K562 (cell line): ENCODE measurements around the gene MBP. TPM values are rescaled to one million over a fixed set of nuclear protein-coding genes. Genes with fewer than 3 reads are reported as not detected.

Experiments used
- ATAC-seq: fragments of 200-7000 bp; cut with Tn5 transposase; 3 replicates; pipeline ENCODE4 v1.9.1; 2020; ENCODE audit warnings: moderate library complexity
- BruUV-seq: library from RNA; stranded (reverse); fragments of 400-500 nt; replicated peaks from 2 replicates; lab custom pipeline; 2021; lab: Mats Ljungman, UMichigan
- CTCF ChIA-PET: fragments of 300-600 bp; formaldehyde crosslinking; extraction: SDS; loops from one replicate; lab custom pipeline; 2021; ENCODE audit warnings: low intra/inter-chr PET ratio; lab: Yijun Ruan, JAX
- POLR2A ChIA-PET: fragments of 300-600, 350-650 bp; sonication (Branson Sonifier 250); formaldehyde crosslinking; extraction: SDS; loops from one replicate; lab custom pipeline; 2021; ENCODE audit warnings: antibody characterized with exemption, inconsistent platforms; lab: Yijun Ruan, JAX
- DNase-seq, 4 experiments: peaks; one replicate each; pipeline versions ENCODE4 v3.0.0 to v3.0.0-alpha.2; 2011 to 2018; ENCODE audit warnings: low spot score in 3 of 4, mixed read lengths in 3 of 4; ENCODE audit errors: extremely low read depth in 1 of 4
- FAIRE-seq: peaks from 2 replicates; lab custom pipeline; 2011; peaks lifted over from hg19 to GRCh38; lab: Jason Lieb, UNC
- H2AFZ ChIP-seq: 2 replicates; pipeline ENCODE4 v1.6.0; 2011; ENCODE audit warnings: low read depth, low read length, control low read depth, inconsistent platforms
- H3K27ac ChIP-seq: fragments of 200-600 bp; 3 replicates; pipeline ENCODE4 v1.8.0; 2011; ENCODE audit warnings: low read depth, mild to moderate bottlenecking, control low read depth, inconsistent platforms, low read length, moderate library complexity, mixed read lengths; ENCODE audit errors: extremely low read depth
- H3K27me3 ChIP-seq, 2 experiments: fragments of 300-600 bp in 1 of 2; 2 replicates in 1 of 2; 3 replicates in 1 of 2; pipeline versions ENCODE4 v1.6.0 to v1.8.0; 2011; ENCODE audit warnings: inconsistent platforms in 2 of 2, low read length in 2 of 2, mild to moderate bottlenecking in 1 of 2, mixed read lengths in 1 of 2, moderate library complexity in 1 of 2; ENCODE audit not compliant: control insufficient read depth in 2 of 2, insufficient read depth in 2 of 2
- H3K36me3 ChIP-seq: fragments of 300-600 bp; 3 replicates; pipeline ENCODE4 v1.8.0; 2011; ENCODE audit warnings: mild to moderate bottlenecking, low read length, inconsistent platforms; ENCODE audit not compliant: control insufficient read depth, insufficient read depth
- H3K4me1 ChIP-seq, 2 experiments: fragments of 200-600 bp in 1 of 2; replicated peaks in 1 of 2; 2 replicates in 1 of 2; 3 replicates in 1 of 2; pipeline versions ENCODE4 v1.5.1 to v1.8.0; 2011; ENCODE audit warnings: inconsistent platforms in 2 of 2, low read length in 2 of 2, mild to moderate bottlenecking in 1 of 2, mixed read lengths in 1 of 2, moderate library complexity in 1 of 2; ENCODE audit not compliant: control insufficient read depth in 2 of 2, insufficient read depth in 2 of 2
- H3K4me2 ChIP-seq: 2 replicates; pipeline ENCODE4 v1.6.1; 2011; ENCODE audit warnings: low read length, control low read depth, inconsistent platforms, mixed read lengths; ENCODE audit not compliant: insufficient read depth
- H3K4me3 ChIP-seq: fragments of 200-600 bp; sonication (generic), shearing (Covaris generic); 2 replicates; pipeline ENCODE4 v1.5.1; 2016; ENCODE audit warnings: control low read depth, inconsistent platforms
- H3K79me2 ChIP-seq: fragments of 200-600 bp; 3 replicates; pipeline ENCODE4 v1.8.0; 2011; ENCODE audit warnings: low read length, inconsistent platforms; ENCODE audit not compliant: control insufficient read depth, insufficient read depth
- H3K9ac ChIP-seq, 2 experiments: 2 replicates each; pipeline versions ENCODE4 v1.6.0 to v1.6.1; 2011; ENCODE audit warnings: low read depth in 2 of 2, low read length in 2 of 2, control low read depth in 1 of 2, inconsistent platforms in 1 of 2, mild to moderate bottlenecking in 1 of 2, mixed read lengths in 1 of 2; ENCODE audit not compliant: insufficient read depth in 1 of 2
- H3K9me1 ChIP-seq: one replicate; pipeline ENCODE4 v1.6.0; 2011; ENCODE audit warnings: inconsistent platforms, mild to moderate bottlenecking, low read length, moderate library complexity; ENCODE audit not compliant: control insufficient read depth, insufficient read depth
- H3K9me3 ChIP-seq: replicated peaks from 2 replicates; pipeline ENCODE4 v1.5.1; 2011; ENCODE audit warnings: low read depth, low read length, inconsistent platforms; ENCODE audit not compliant: control insufficient read depth, insufficient read depth
- H4K20me1 ChIP-seq: replicated peaks from 2 replicates; pipeline ENCODE4 v1.6.1; 2011; ENCODE audit warnings: low read length, inconsistent platforms, mixed read lengths; ENCODE audit not compliant: control insufficient read depth, insufficient read depth
- BRF1 ChIP-seq: IDR thresholded peaks from 3 replicates; pipeline ENCODE4 v1.6.1; 2011; ENCODE audit warnings: borderline replicate concordance, mild to moderate bottlenecking; ENCODE audit not compliant: insufficient read length; ENCODE audit errors: extremely low read depth
- CBFA2T2 ChIP-seq: fragments of 450-650 bp; conservative IDR thresholded peaks from 2 replicates; pipeline ENCODE4 v1.6.1; 2017; ENCODE audit warnings: mild to moderate bottlenecking
- CBFB ChIP-seq: sonication (generic); formaldehyde crosslinking; IDR thresholded peaks from 2 replicates; pipeline ENCODE4 v1.4.0; 2020; ENCODE audit warnings: mild to moderate bottlenecking, missing genetic modification reagents
- NFE2L1 ChIP-seq: fragments of 450-650 bp; IDR thresholded peaks from 2 replicates; pipeline ENCODE4 v1.6.1; 2016; ENCODE audit warnings: missing genetic modification characterization, low read depth, mild to moderate bottlenecking, missing compliant biosample characterization, moderate library complexity, borderline replicate concordance
- RBM34 ChIP-seq: fragments of 200-400 bp; formaldehyde crosslinking; IDR thresholded peaks from 2 replicates; pipeline ENCODE4 v1.6.1; 2018; ENCODE audit warnings: low read length, borderline replicate concordance; ENCODE audit not compliant: insufficient read depth
- TBP ChIP-seq: optimal IDR thresholded peaks from 2 replicates; pipeline ENCODE3; 2011; ENCODE audit warnings: low read depth, low read length, improper control_type of control experiment
- TEAD2 ChIP-seq: fragments of 450-650 bp; IDR thresholded peaks from 2 replicates; pipeline ENCODE4 v1.6.1; 2016; ENCODE audit warnings: missing genetic modification characterization, control low read depth, missing compliant biosample characterization
- TEAD4 ChIP-seq, 2 experiments: sonication (generic) in 1 of 2; formaldehyde crosslinking in 1 of 2; IDR thresholded peaks; 2 replicates each; pipeline versions ENCODE4 v1.6.1 to v1.8.0; 2012 to 2022; ENCODE audit warnings: borderline replicate concordance in 1 of 2, inconsistent platforms in 1 of 2, low read length in 1 of 2, mild to moderate bottlenecking in 1 of 2, missing genetic modification reagents in 1 of 2
- ZNF282 ChIP-seq: sonication (generic); formaldehyde crosslinking; IDR thresholded peaks from 2 replicates; pipeline ENCODE4 v1.8.1; 2023; ENCODE audit warnings: missing genetic modification reagents
- ZNF830 ChIP-seq: fragments of 250-450 bp; sonication (Bioruptor Pico); IDR thresholded peaks from 2 replicates; pipeline ENCODE4 v1.5.0; 2021; ENCODE audit warnings: mild to moderate bottlenecking
- WGBS: fragments of 100-300 bp; shearing (Covaris generic); methylation state at CpG from one replicate; pipeline ENCODE4 v1.1.6; 2016; ENCODE audit warnings: low coverage, mixed read lengths; ENCODE audit not compliant: insufficient coverage; ENCODE audit errors: missing lambda C conversion rate; 5-methylcytosine and 5-hydroxymethylcytosine counted together
- in situ Hi-C: fragments of 300-500 bp; cut with MboI; formaldehyde crosslinking; loops from 4 replicates; pipeline ENCODE4 v1.15.0; 2018; ENCODE audit warnings: inconsistent platforms, mixed read lengths
- intact Hi-C: fragments of 100-400 bp; cut with micrococcal nuclease; formaldehyde crosslinking; loops from 2 replicates; pipeline ENCODE4 v1.14.2; 2022
- polyA plus RNA-seq, 8 experiments: library from polyadenylated mRNA; depleted of rRNA in 4 of 8; stranded (reverse) in 5 of 8; unstranded in 3 of 8; fragments of >200 nt; fragmentation: Nextera tagmentation in 2 of 8; fragmentation: Illumina TruSeq in 1 of 8; extraction: Ambion mirVana in 2 of 8; extraction: Trizol in 1 of 8; gene quantifications; 2 replicates each; pipeline versions ENCODE4 v1.2.1 to v1.2.3, GENCODE V29; 2011 to 2014; ENCODE audit warnings: inconsistent platforms in 1 of 8, missing spikeins in 1 of 8
- total RNA-seq, 7 experiments: library from RNA; depleted of rRNA in 6 of 7; stranded (reverse); fragments of >200 nt in 6 of 7; fragmentation: Illumina TruSeq in 2 of 7; extraction: Trizol in 2 of 7; gene quantifications; 2 replicates each; pipeline versions ENCODE4 v1.2.1 to v1.2.3, GENCODE V29; 2011 to 2021; ENCODE audit warnings: low replicate concordance in 1 of 7
- TF ChIP-seq, protein P1 (sequence below): fragments of 450-650 bp; formaldehyde crosslinking; IDR thresholded peaks from 2 replicates; pipeline ENCODE4 v1.4.0; 2022; ENCODE audit warnings: mild to moderate bottlenecking, moderate library complexity
- TF ChIP-seq, protein P2 (sequence below): fragments of 450-650 bp; formaldehyde crosslinking; conservative IDR thresholded peaks from 2 replicates; pipeline ENCODE4 v1.4.0; 2022; ENCODE audit warnings: mild to moderate bottlenecking, missing genetic modification characterization
- TF ChIP-seq, protein P3 (sequence below): fragments of 450-650 bp; IDR thresholded peaks from 2 replicates; pipeline ENCODE4 v1.6.1; 2017; ENCODE audit warnings: mild to moderate bottlenecking, moderate library complexity
- TF ChIP-seq, protein P4 (sequence below), 2 experiments: IDR thresholded peaks; 2 replicates each; pipeline ENCODE4 v1.6.1; 2011; ENCODE audit warnings: borderline replicate concordance in 1 of 2, control low read depth in 1 of 2, low read depth in 1 of 2, low read length in 1 of 2, mild to moderate bottlenecking in 1 of 2, mixed read lengths in 1 of 2, moderate library complexity in 1 of 2; ENCODE audit not compliant: insufficient read depth in 1 of 2, insufficient read length in 1 of 2, poor library complexity in 1 of 2, severe bottlenecking in 1 of 2; ENCODE audit errors: extremely low read depth in 1 of 2

The MBP gene
- total and polyA plus RNA-seq, 9 of the 15 experiments (the other 6 are each of a cell fraction or from before 2014, with no cell fraction given), result 0.09 TPM; not detected in 8

DNA sequence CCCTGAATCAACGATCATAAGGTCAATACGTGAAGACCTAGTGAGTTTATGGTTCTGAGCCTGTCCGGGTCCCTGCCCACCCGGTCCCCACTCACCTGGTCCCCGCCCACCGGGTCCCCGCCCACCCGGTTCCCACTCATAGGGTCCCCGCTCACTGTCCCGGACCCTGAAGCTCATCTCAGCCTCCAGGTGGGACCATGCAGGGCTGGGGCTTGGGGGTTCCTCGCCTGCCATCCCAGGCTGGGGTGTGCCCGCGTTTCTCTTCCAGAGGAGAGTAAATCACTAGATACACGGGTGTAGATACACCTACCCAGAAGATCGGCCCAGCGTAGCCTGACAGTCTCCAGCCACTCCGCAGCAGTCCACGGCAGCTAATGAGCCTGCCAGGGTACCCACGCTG lies 131.5 kb downstream of the MBP start:
- Histone ChIP-seq H4K20me1 (no peaks in the 10 kb centered on the region), H3K36me3 (no peaks in the 10 kb centered on the region), H3K27me3 (peaks cover 6 to 44% of the 10 kb centered on the region in 2 experiments; a peak in 4 of 5 replicates), H3K9me1 (no peaks in the 10 kb centered on the region), H3K4me3 (no peak overlapping the region), H2AFZ (no peak overlapping the region), H3K79me2 (no peaks in the 10 kb centered on the region), H3K27ac (no peak overlapping the region), H3K9ac (no peak overlapping the region), H3K9me3 (no peaks in the 10 kb centered on the region), H3K4me1 (no peaks in the 10 kb centered on the region; a peak in 1 of 5 replicates), H3K4me2 (no peak overlapping the region)
- ATAC-seq, result no peak
- ChIA-PET POLR2A (no interaction called here), CTCF (interaction anchor here (0.7 to 1.2 kb wide), 2 partner anchors 91 to 650 kb away, joined by 3 to 4 read pairs; no protein-coding TSS in a partner anchor)
- WGBS, result 15% methylated on average over 8 of the region's 19 CpGs
- intact Hi-C loops, result loop anchor here (5.0 to 10.0 kb wide), 2 partner anchors 54 to 646 kb away; no protein-coding TSS in a partner anchor
- no TSS peak for BruUV-seq
- no peak for DNase-seq
- in situ Hi-C loops, result no loop called here
- no peak for FAIRE-seq
- TF ChIP-seq BRF1, result no peak
- no peak for TF ChIP-seq TBP
- no peak for TF ChIP-seq CBFB (CRISPR knock-in tag)
- TF ChIP-seq NFE2L1, result no peak
- TF ChIP-seq ZNF282 (CRISPR knock-in tag), result no peak
- TF ChIP-seq CBFA2T2, result no peak
- TF ChIP-seq ZNF830, result no peak
- no peak for TF ChIP-seq TEAD4 (IDR thresholded peaks at IDR 0.05; ENCODE audit: low read length)
- no peak for TF ChIP-seq TEAD4 (CRISPR knock-in tag; IDR thresholded peaks at IDR 0.05; ENCODE audit: borderline replicate concordance)
- TF ChIP-seq TEAD2 (tag), result no peak
- TF ChIP-seq, protein P1, sequence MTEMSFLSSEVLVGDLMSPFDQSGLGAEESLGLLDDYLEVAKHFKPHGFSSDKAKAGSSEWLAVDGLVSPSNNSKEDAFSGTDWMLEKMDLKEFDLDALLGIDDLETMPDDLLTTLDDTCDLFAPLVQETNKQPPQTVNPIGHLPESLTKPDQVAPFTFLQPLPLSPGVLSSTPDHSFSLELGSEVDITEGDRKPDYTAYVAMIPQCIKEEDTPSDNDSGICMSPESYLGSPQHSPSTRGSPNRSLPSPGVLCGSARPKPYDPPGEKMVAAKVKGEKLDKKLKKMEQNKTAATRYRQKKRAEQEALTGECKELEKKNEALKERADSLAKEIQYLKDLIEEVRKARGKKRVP (CRISPR knock-in tag), result no peak
- no peak for TF ChIP-seq RBM34
- TF ChIP-seq, protein P2, sequence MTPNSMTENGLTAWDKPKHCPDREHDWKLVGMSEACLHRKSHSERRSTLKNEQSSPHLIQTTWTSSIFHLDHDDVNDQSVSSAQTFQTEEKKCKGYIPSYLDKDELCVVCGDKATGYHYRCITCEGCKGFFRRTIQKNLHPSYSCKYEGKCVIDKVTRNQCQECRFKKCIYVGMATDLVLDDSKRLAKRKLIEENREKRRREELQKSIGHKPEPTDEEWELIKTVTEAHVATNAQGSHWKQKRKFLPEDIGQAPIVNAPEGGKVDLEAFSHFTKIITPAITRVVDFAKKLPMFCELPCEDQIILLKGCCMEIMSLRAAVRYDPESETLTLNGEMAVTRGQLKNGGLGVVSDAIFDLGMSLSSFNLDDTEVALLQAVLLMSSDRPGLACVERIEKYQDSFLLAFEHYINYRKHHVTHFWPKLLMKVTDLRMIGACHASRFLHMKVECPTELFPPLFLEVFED (CRISPR knock-in tag), result no peak
- TF ChIP-seq, protein P3, sequence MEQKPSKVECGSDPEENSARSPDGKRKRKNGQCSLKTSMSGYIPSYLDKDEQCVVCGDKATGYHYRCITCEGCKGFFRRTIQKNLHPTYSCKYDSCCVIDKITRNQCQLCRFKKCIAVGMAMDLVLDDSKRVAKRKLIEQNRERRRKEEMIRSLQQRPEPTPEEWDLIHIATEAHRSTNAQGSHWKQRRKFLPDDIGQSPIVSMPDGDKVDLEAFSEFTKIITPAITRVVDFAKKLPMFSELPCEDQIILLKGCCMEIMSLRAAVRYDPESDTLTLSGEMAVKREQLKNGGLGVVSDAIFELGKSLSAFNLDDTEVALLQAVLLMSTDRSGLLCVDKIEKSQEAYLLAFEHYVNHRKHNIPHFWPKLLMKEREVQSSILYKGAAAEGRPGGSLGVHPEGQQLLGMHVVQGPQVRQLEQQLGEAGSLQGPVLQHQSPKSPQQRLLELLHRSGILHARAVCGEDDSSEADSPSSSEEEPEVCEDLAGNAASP, result no peak
- TF ChIP-seq, protein P4, sequence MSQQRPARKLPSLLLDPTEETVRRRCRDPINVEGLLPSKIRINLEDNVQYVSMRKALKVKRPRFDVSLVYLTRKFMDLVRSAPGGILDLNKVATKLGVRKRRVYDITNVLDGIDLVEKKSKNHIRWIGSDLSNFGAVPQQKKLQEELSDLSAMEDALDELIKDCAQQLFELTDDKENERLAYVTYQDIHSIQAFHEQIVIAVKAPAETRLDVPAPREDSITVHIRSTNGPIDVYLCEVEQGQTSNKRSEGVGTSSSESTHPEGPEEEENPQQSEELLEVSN (IDR thresholded peaks at IDR 0.05; ENCODE audit: borderline replicate concordance in 1 of 2, extremely low read depth in 1 of 2, insufficient read depth in 1 of 2, insufficient read length in 1 of 2, low read depth in 1 of 2, low read length in 1 of 2, poor library complexity in 1 of 2, severe bottlenecking in 1 of 2), result no peak
